Fibroblast of skin of back (primary cell): Measurements from ENCODE around the gene AGPAT3.

Source experiments
- DNase-seq: peaks from one replicate; pipeline ENCODE4 v3.0.0-alpha.2; 2013

Gene AGPAT3

GRCh38 chr21:43981871-43982210, 116.8 kb downstream of the AGPAT3 start:
- no peak for DNase-seq

GRCh38 chr21:43982489-43983078, 117.6 kb downstream of the AGPAT3 start:
- no peak for DNase-seq

GRCh38 chr21:43983390-43983789, 118.4 kb downstream of the AGPAT3 start:
- DNase-seq: no peak

GRCh38 chr21:43983860-43984420, 118.9 kb downstream of the AGPAT3 start:
- no peak for DNase-seq

GRCh38 chr21:43984905-43985689, 120.1 kb downstream of the AGPAT3 start:
- no peak for DNase-seq

- DNase-seq: no peak
Observed at GRCh38 chr21:43985690-43986251, 120.7 kb downstream of the AGPAT3 start.

- DNase-seq: no peak
Observed at GRCh38 chr21:43986544-43987451, 121.8 kb downstream of the AGPAT3 start.

GRCh38 chr21:43987509-43987908, 122.5 kb downstream of the AGPAT3 start:
- no peak for DNase-seq

GRCh38 chr21:43988016-43988415, 123.0 kb downstream of the AGPAT3 start:
- no peak for DNase-seq

- no peak for DNase-seq
Observed at GRCh38 chr21:43988506-43989230, 123.6 kb downstream of the AGPAT3 start.

GRCh38 chr21:43989401-43989800, 124.4 kb downstream of the AGPAT3 start:
- no peak for DNase-seq

GRCh38 chr21:43991447-43991991, 126.5 kb downstream of the AGPAT3 start:
- DNase-seq: no peak

GRCh38 chr21:43992121-43992520, 127.1 kb downstream of the AGPAT3 start:
- no peak for DNase-seq

GRCh38 chr21:43993420-43993934, 128.5 kb downstream of the AGPAT3 start:
- no peak for DNase-seq

GRCh38 chr21:43994085-43994484, 129.1 kb downstream of the AGPAT3 start:
- no peak for DNase-seq

- no peak for DNase-seq
Observed at GRCh38 chr21:43994646-43995045, 129.6 kb downstream of the AGPAT3 start.

GRCh38 chr21:43995521-43996105, 130.6 kb downstream of the AGPAT3 start:
- no peak for DNase-seq

- no peak for DNase-seq
Observed at GRCh38 chr21:43997766-43998742, 133.0 kb downstream of the AGPAT3 start.

GRCh38 chr21:44000360-44000759, 135.3 kb downstream of the AGPAT3 start:
- no peak for DNase-seq

- no peak for DNase-seq
Observed at GRCh38 chr21:44002511-44002910, 137.5 kb downstream of the AGPAT3 start.
